ENCODE measurements around the gene EPS8.

EPS8 gene

GRCh38 chr12:15757553-15758255 lies 31.5 kb downstream of the EPS8 start:
- Histone ChIP-seq H3K27ac (ENCODE audit: low read length) (no peak overlapping the region), H3K27me3 (ENCODE audit: insufficient read depth, low read length, poor library complexity) (no peaks in the 10 kb centered on the region), H3K4me2 (ENCODE audit: insufficient read depth, low read length) (no peak overlapping the region)

DNA sequence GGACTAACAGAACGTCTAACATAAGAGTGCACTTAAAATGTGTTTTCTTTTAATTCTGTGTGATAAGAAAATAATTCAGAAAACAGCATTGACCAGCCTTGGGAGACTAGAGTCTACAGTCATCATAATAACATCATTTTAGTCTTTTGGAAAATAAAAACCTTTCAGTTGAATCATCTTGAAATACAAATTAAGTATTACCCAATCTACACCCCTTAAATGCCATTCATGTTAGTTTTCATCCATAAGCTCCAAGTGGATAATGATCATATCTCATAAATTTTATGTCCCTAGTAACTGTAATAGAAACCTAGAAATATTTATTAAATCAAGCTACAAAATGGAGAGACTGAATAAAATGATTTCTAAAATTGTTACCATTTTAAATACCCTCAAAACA lies 32.4 kb downstream of the EPS8 start:
- DNase-seq (no peak), ATAC-seq (ENCODE audit: insufficient read depth, low read depth) (no peak)
- no peaks in the 10 kb centered on the region for H3K36me3 ChIP-seq (ENCODE audit: insufficient read depth, low read length)
- TF ChIP-seq CTCF (IDR thresholded peaks at IDR 0.05; ENCODE audit: borderline replicate concordance, extremely low read depth, low read length, poor library complexity, severe bottlenecking) (no peak), EZH2 (IDR thresholded peaks at IDR 0.05; ENCODE audit: borderline replicate concordance, low read depth, low read length, severe bottlenecking) (no peak)
- no peaks in the 10 kb centered on the region for H3K27me3 ChIP-seq (ENCODE audit: insufficient read depth, low read length, poor library complexity)
- no peaks in the 10 kb centered on the region for H3K9me3 ChIP-seq (ENCODE audit: insufficient read depth, low read length, severe bottlenecking)
- no peaks in the 10 kb centered on the region for H3K79me2 ChIP-seq (ENCODE audit: insufficient read depth, low read length)
- no peak overlapping the region for H3K4me3 ChIP-seq (ENCODE audit: low read depth in 1 of 2, low read length in 2 of 2)
- no peak overlapping the region for H3K4me2 ChIP-seq (ENCODE audit: insufficient read depth, low read length)
- no peak overlapping the region for H2AFZ ChIP-seq (ENCODE audit: low read depth, low read length)
- no peak overlapping the region for H3K27ac ChIP-seq (ENCODE audit: low read length)
- no peaks in the 10 kb centered on the region for H4K20me1 ChIP-seq (ENCODE audit: insufficient read depth, low read length)
- no peak overlapping the region for H3K9ac ChIP-seq (ENCODE audit: low read depth, low read length)
- no peaks in the 10 kb centered on the region for H3K4me1 ChIP-seq (ENCODE audit: insufficient read depth, low read length)

More at GRCh38 chr12:15757553-15758255, 31.5 kb downstream of the EPS8 start:
- no peaks in the 10 kb centered on the region for H4K20me1 ChIP-seq (ENCODE audit: insufficient read depth, low read length)
- ATAC-seq (ENCODE audit: insufficient read depth, low read depth) (no peak), DNase-seq (no peak)
- H3K9ac ChIP-seq (ENCODE audit: low read depth, low read length): no peak overlapping the region
- no peak overlapping the region for H2AFZ ChIP-seq (ENCODE audit: low read depth, low read length)
- TF ChIP-seq EZH2 (IDR thresholded peaks at IDR 0.05; ENCODE audit: borderline replicate concordance, low read depth, low read length, severe bottlenecking) (no peak), CTCF (IDR thresholded peaks at IDR 0.05; ENCODE audit: borderline replicate concordance, extremely low read depth, low read length, poor library complexity, severe bottlenecking) (no peak)
- H3K4me3 ChIP-seq (ENCODE audit: low read depth in 1 of 2, low read length in 2 of 2): no peak overlapping the region
- no peaks in the 10 kb centered on the region for H3K36me3 ChIP-seq (ENCODE audit: insufficient read depth, low read length)
- no peaks in the 10 kb centered on the region for H3K9me3 ChIP-seq (ENCODE audit: insufficient read depth, low read length, severe bottlenecking)
- no peaks in the 10 kb centered on the region for H3K79me2 ChIP-seq (ENCODE audit: insufficient read depth, low read length)
- H3K4me1 ChIP-seq (ENCODE audit: insufficient read depth, low read length): no peaks in the 10 kb centered on the region

DNA sequence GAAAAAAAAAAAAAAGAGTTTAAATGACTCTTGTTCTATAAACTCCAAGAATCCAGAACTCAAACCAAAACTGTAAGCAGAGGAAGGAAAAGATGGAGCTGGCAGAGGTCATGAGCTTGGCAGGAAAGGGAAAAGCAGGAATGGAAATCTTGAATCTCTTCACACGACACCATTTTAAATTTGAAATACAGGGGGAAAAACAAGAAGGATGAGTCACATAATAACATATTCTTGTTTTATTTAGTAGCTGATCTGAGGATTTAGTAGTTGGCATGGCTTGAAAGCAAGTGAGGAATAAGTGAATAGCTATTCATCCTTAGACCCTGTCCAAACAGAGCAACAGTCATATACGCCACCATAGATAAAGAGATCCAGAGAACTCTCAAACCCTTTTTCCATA lies 35.0 kb downstream of the EPS8 start:
- Histone ChIP-seq H4K20me1 (ENCODE audit: insufficient read depth, low read length) (no peaks in the 10 kb centered on the region), H3K27ac (ENCODE audit: low read length) (no peak overlapping the region), H3K27me3 (ENCODE audit: insufficient read depth, low read length, poor library complexity) (no peaks in the 10 kb centered on the region), H2AFZ (ENCODE audit: low read depth, low read length) (no peak overlapping the region), H3K79me2 (ENCODE audit: insufficient read depth, low read length) (no peaks in the 10 kb centered on the region), H3K4me3 (ENCODE audit: low read depth in 1 of 2, low read length in 2 of 2) (no peak overlapping the region), H3K36me3 (ENCODE audit: insufficient read depth, low read length) (no peaks in the 10 kb centered on the region), H3K9me3 (ENCODE audit: insufficient read depth, low read length, severe bottlenecking) (no peaks in the 10 kb centered on the region), H3K9ac (ENCODE audit: low read depth, low read length) (no peak overlapping the region), H3K4me1 (ENCODE audit: insufficient read depth, low read length) (no peaks in the 10 kb centered on the region), H3K4me2 (ENCODE audit: insufficient read depth, low read length) (no peak overlapping the region)
- DNase-seq: no peak
- TF ChIP-seq CTCF (IDR thresholded peaks at IDR 0.05; ENCODE audit: borderline replicate concordance, extremely low read depth, low read length, poor library complexity, severe bottlenecking): no peak
- no peak for TF ChIP-seq EZH2 (IDR thresholded peaks at IDR 0.05; ENCODE audit: borderline replicate concordance, low read depth, low read length, severe bottlenecking)
- no peak for ATAC-seq (ENCODE audit: insufficient read depth, low read depth)

Measured in DND-41 (cell line).